Measurements from ENCODE around the gene INS. TPM values are rescaled to one million over a fixed set of nuclear protein-coding genes. Genes with fewer than 3 reads are reported as not detected.

INS gene
- total and polyA plus RNA-seq, 5 donors from 2014 or later = not detected

GRCh38 chr11:2113776-2114175, 47.2 kb downstream of the INS start:
- no peaks in the 10 kb centered on the region for H3K27me3 ChIP-seq (ENCODE audit: control insufficient read depth, insufficient read depth, low read length)
- ATAC-seq (ENCODE audit: low read depth in 2 of 2) = no peak
- no peak for DNase-seq
- H3K36me3 Mint-ChIP-seq = no peaks in the 10 kb centered on the region
- no peaks in the 10 kb centered on the region for H3K4me1 ChIP-seq (ENCODE audit: control insufficient read depth, insufficient read depth, low read length, poor library complexity, severe bottlenecking)
- H3K27ac ChIP-seq (ENCODE audit: insufficient read depth, low read length, poor library complexity, severe bottlenecking) = no peak overlapping the region
- peaks cover 9% of the 10 kb centered on the region for H3K27me3 Mint-ChIP-seq
- no peaks in the 10 kb centered on the region for H3K9me3 ChIP-seq (ENCODE audit: control insufficient read depth in 2 of 2, low read length in 2 of 2)
- H3K4me1 Mint-ChIP-seq = no peaks in the 10 kb centered on the region
- peaks cover 0 to 2% (median 0%) of the 10 kb centered on the region in 7 donors for H3K9me3 Mint-ChIP-seq
- H3K4me3 ChIP-seq (ENCODE audit: low read depth, low read length) = no peak overlapping the region
- no peak overlapping the region for H3K27ac Mint-ChIP-seq
- no peak overlapping the region for H3K4me3 Mint-ChIP-seq
- no peaks in the 10 kb centered on the region for H3K36me3 ChIP-seq (ENCODE audit: control insufficient read depth, insufficient read depth, low read length)

- H3K4me3 Mint-ChIP-seq = no peak overlapping the region
- H3K27me3 Mint-ChIP-seq = peaks cover 4% of the 10 kb centered on the region
- peaks cover 0 to 2% (median 0%) of the 10 kb centered on the region in 7 donors for H3K9me3 Mint-ChIP-seq
- Histone ChIP-seq H3K27ac (ENCODE audit: insufficient read depth, low read length, poor library complexity, severe bottlenecking) (no peak overlapping the region), H3K4me1 (ENCODE audit: control insufficient read depth, insufficient read depth, low read length, poor library complexity, severe bottlenecking) (no peaks in the 10 kb centered on the region), H3K4me3 (ENCODE audit: low read depth, low read length) (no peak overlapping the region), H3K9me3 (ENCODE audit: control insufficient read depth in 2 of 2, low read length in 2 of 2) (no peaks in the 10 kb centered on the region), H3K36me3 (ENCODE audit: control insufficient read depth, insufficient read depth, low read length) (no peaks in the 10 kb centered on the region), H3K27me3 (ENCODE audit: control insufficient read depth, insufficient read depth, low read length) (no peaks in the 10 kb centered on the region)
- no peak overlapping the region for H3K27ac Mint-ChIP-seq
- no peak for DNase-seq
- H3K4me1 Mint-ChIP-seq = no peaks in the 10 kb centered on the region
- ATAC-seq (ENCODE audit: low read depth in 2 of 2) = no peak
- no peaks in the 10 kb centered on the region for H3K36me3 Mint-ChIP-seq
These were observed 50.5 kb downstream of the INS start for GRCh38 chr11:2110521-2110920.

Other genes starting within 250 kb of the INS start
- 19.4 TPM for gene TNNT3, start 241.5 kb downstream of the INS start, total RNA-seq
- 1 to 10 TPM in 1 of 4 donors, not detected in 3; 1.6 TPM for gene TNNT3, start 241.5 kb downstream of the INS start, polyA plus RNA-seq
- 37.5 TPM for gene MRPL23, start 213.9 kb downstream of the INS start, total RNA-seq
- 10 to 100 TPM; 19.8 to 84.1 (median 24.6) TPM for gene MRPL23, start 213.9 kb downstream of the INS start, polyA plus RNA-seq
- 0.25 TPM for gene H19, start 163.4 kb downstream of the INS start, total RNA-seq
- gene H19, start 163.4 kb downstream of the INS start, polyA plus RNA-seq = not detected
- 0.07 TPM for gene IGF2, start 21.8 kb downstream of the INS start, total RNA-seq
- not detected for gene IGF2, start 21.8 kb downstream of the INS start, polyA plus RNA-seq
- not detected for gene TH, start 10.6 kb upstream of the INS start, total RNA-seq
- gene TH, start 10.6 kb upstream of the INS start, polyA plus RNA-seq = not detected
- 0.20 TPM for gene ASCL2, start 109.4 kb upstream of the INS start, total RNA-seq
- gene ASCL2, start 109.4 kb upstream of the INS start, polyA plus RNA-seq = under 1 TPM; 0.13 to 0.47 (median 0.30) TPM
- gene C11orf21, start 140.7 kb upstream of the INS start, total RNA-seq = 41.8 TPM
- 10 to 100 TPM; 11.9 to 16.8 (median 15.1) TPM for gene C11orf21, start 140.7 kb upstream of the INS start, polyA plus RNA-seq
- gene TSPAN32, start 140.8 kb upstream of the INS start, total RNA-seq = 60.0 TPM
- gene TSPAN32, start 140.8 kb upstream of the INS start, polyA plus RNA-seq = 10 to 100 TPM; 13.8 to 60.7 (median 31.0) TPM
- 156 TPM for gene CD81, start 216.1 kb upstream of the INS start, total RNA-seq
- gene CD81, start 216.1 kb upstream of the INS start, polyA plus RNA-seq = 10 to 100 TPM; 13.2 to 35.4 (median 16.2) TPM
- gene TSSC4, start 239.5 kb upstream of the INS start, total RNA-seq = 59.6 TPM
- 10 to 100 TPM; 68.5 to 97.4 (median 76.9) TPM for gene TSSC4, start 239.5 kb upstream of the INS start, polyA plus RNA-seq

Data from CD4-positive, CD25-positive, alpha-beta regulatory T cell (primary cell).